ENCODE results near the gene CERS1. TPM values are rescaled to one million over a fixed set of nuclear protein-coding genes. Genes with fewer than 3 reads are reported as not detected.
"Not testable (repeated sequence)": the region's sequence is repeated elsewhere in the genome, so short reads cannot be mapped to it uniquely, and the experiment has no call there.

Gene CERS1
- total RNA-seq, 2 donors from 2014 or later, result 0.79 to 1.6 TPM

- Histone ChIP-seq H3K9me3 (no peaks in the 10 kb centered on the region), H3K4me3 (no peak overlapping the region), H3K36me3 (peaks cover 21% of the 10 kb centered on the region), H3K27me3 (no peaks in the 10 kb centered on the region), H3K27ac (no peak overlapping the region), H3K4me1 (no peaks in the 10 kb centered on the region)
- no peak for TF ChIP-seq CTCF (IDR thresholded peaks at IDR 0.05)
- no peak for DNase-seq (ENCODE audit: low spot score)
These were observed 10.9 kb upstream of the CERS1 start for GRCh38 chr19:18906605-18907519.

GRCh38 chr19:18905513-18906236, 9.7 kb upstream of the CERS1 start:
- H3K9me3 ChIP-seq, result no peaks in the 10 kb centered on the region
- no peaks in the 10 kb centered on the region for H3K4me1 ChIP-seq
- no peak for TF ChIP-seq CTCF (IDR thresholded peaks at IDR 0.05)
- peaks cover 29% of the 10 kb centered on the region for H3K36me3 ChIP-seq
- H3K27me3 ChIP-seq, result no peaks in the 10 kb centered on the region
- no peak for DNase-seq (ENCODE audit: low spot score)
- no peak overlapping the region for H3K4me3 ChIP-seq
- no peak overlapping the region for H3K27ac ChIP-seq

DNA sequence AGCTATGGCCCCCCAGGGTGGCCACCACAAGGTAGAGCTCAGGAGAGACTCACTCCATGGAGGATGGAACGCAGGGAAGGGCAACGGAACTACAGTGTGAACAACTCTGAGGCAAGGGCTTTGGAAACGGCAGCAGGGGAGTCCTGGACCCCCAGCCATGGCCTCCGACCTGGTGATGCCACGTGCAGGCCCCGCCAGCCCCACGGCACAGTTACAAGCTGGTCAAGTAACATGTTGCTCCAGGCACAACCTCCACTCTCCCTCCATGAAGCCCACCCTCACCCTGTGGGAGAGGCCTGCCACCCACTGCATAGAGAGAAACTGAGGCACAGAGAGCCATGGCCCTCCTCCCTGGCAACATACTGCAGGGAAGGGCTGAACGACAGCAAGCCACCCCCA, 9.1 kb upstream of the CERS1 start:
- Histone ChIP-seq H3K36me3 (peaks cover 31% of the 10 kb centered on the region), H3K27ac (no peak overlapping the region)

GRCh38 chr19:18904334-18905057, 8.5 kb upstream of the CERS1 start:
- TF ChIP-seq CTCF (IDR thresholded peaks at IDR 0.05), result no peak
- H3K4me3 ChIP-seq, result no peak overlapping the region
- H3K27ac ChIP-seq, result no peak overlapping the region
- H3K27me3 ChIP-seq, result no peaks in the 10 kb centered on the region
- no peaks in the 10 kb centered on the region for H3K4me1 ChIP-seq
- peaks cover 34% of the 10 kb centered on the region for H3K36me3 ChIP-seq
- no peaks in the 10 kb centered on the region for H3K9me3 ChIP-seq
- DNase-seq (ENCODE audit: low spot score), result no peak

More for the DNA sequence above, 9.1 kb upstream of the CERS1 start:
- no peaks in the 10 kb centered on the region for H3K4me1 ChIP-seq
- H3K27me3 ChIP-seq, result no peaks in the 10 kb centered on the region
- no peak overlapping the region for H3K4me3 ChIP-seq
- H3K9me3 ChIP-seq, result no peaks in the 10 kb centered on the region
- TF ChIP-seq CTCF (IDR thresholded peaks at IDR 0.05), result no peak
- no peak for DNase-seq (ENCODE audit: low spot score)

DNA sequence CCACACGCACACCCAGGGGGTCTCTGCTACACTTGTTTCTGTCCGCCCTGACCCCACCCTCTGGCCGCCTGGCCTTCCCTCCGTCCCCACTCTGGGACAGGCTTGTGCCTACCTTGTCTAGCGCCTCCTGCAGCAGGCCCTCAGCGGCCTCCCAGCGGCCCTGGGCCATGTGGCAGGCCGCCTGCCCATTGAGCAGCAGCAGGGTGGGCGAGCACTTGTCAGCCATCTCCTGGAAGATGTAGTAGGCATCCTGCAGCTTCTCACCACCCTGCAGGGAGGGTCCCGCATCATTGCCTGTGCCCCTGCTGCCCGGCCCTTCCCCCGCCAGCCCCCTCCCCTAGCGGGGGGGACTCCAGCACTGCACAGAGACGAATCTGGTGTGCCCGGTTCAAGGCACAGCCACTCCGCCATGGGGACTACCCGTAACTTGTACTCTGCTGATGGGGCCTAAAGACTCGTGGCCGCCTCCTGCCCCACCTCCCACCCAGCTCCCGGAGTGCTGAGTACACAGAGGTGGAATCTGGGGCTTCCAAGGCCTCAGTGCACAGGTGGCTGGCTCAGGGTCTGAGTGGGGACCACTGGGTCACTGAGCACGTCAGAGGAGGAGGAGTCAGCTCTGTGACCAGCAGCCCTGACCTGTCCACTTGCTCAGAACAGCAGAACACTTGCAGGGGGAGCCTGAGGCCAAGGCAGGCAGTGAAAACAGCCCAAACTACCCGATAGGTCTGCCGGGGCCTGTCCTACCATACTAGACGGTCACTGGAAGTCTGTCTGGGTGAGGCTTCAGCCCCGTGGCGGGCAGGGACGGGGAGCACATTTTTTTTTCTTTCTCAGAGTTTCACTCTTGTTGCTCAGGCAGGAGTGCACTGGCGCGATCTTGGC, 7.4 kb upstream of the CERS1 start:
- Histone ChIP-seq H3K36me3 (peaks cover 42% of the 10 kb centered on the region), H3K9me3 (no peaks in the 10 kb centered on the region), H3K27me3 (no peaks in the 10 kb centered on the region), H3K4me1 (peaks cover 0 to 3% of the 10 kb centered on the region in 2 donors), H3K4me3 (no peak overlapping the region), H3K27ac (no peak overlapping the region)
- TF ChIP-seq CTCF (IDR thresholded peaks at IDR 0.05), result no peak
- DNase-seq (ENCODE audit: low spot score), result no peak

DNA sequence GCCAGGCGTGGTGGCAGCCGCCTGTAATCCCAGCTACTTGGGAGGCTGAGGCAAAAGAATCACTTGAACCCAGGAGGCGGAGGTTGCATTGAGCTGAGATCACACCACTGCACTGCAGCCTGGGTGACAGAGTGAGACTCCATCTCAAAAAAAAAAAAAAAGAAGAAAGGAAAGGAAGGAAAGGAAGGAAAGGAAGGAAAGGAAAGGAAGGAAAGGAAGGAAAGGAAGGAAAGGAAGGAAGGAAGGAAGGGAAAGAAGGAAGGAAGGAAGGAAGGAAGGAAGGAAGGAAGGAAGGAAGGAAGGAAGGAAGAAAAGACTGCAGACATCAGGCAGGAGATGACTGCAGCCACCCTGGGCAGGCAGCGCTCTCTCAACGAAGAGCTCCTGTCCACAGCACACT, 6.6 kb upstream of the CERS1 start:
- H3K27me3 ChIP-seq; DNase-seq (ENCODE audit: low spot score); H3K4me3 ChIP-seq; H3K27ac ChIP-seq; H3K9me3 ChIP-seq; H3K4me1 ChIP-seq: not testable (repeated sequence)
- peaks cover 37% of the 10 kb centered on the region for H3K36me3 ChIP-seq
